Kasumi-1 (cell line): ENCODE data around the gene RHOT1.
"Not testable (repeated sequence)": the region's sequence is repeated elsewhere in the genome, so short reads cannot be mapped to it uniquely, and the experiment has no call there.

Experiments used
- DNase-seq, 2 experiments: peaks; one replicate each; lab custom pipeline; 2025; lab: John Stamatoyannopoulos, UW

Gene RHOT1

DNA sequence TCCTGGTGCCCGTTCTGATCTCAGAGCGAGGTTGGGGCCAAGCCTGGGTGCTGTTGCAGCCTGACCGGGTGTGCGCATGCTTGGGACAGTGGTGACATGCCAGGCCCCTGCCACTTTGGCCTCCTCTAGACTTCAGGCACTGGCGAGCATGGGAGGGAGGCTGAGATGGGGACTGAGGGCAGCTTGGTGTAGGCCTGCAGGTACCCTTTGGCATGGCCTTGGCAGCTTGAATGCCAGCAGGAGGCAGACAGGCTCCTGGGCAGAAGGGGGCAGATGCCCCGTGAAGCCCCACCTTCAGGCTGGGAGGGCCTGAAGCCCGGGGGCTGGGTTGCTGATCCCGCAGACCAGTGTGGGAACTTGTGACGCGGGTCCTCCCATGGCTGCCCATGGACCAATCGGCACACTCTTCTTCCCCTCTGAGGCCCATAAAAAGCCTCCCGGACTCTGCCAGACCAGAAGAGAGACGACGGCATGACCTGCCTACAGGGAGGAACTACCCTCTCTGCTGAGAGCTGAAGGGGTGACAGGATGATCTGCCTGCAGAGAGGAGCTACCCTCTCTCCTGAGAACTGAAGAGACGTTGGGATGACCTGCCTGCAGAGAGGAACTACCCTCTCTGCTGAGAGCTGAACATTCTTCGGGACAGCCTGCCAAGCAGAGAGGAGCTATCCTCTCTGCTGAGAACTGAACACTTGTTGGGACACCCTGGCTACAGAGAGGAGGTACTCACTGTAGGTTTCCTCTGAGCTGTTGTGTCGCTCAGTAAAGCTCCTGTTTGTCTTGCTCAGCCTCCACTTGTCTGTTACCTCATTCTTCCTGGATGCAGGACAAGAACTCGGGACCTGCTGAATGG, 17.5 kb downstream of the RHOT1 start:
- no peak for DNase-seq

DNA sequence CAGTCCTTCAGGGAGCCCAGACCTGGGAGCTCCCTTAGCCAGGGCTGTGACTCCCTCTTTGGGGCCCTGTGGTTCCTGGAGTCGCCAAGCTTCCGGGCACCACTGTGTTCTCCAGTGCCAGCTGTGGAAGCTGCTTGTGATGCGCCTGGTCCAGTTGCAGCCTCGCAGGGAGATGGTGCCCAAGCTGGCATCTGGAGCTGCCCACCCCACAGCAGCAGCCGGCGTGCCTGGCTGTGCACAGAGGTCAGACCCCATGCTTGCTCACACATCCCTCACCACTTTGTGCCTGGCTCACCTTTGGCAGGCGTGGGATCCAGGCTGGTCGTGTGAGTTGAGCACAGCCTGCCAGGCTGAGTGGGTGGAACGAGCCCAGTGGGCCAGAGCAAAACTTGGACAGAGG, 18.2 kb downstream of the RHOT1 start:
- no peak for DNase-seq

DNA sequence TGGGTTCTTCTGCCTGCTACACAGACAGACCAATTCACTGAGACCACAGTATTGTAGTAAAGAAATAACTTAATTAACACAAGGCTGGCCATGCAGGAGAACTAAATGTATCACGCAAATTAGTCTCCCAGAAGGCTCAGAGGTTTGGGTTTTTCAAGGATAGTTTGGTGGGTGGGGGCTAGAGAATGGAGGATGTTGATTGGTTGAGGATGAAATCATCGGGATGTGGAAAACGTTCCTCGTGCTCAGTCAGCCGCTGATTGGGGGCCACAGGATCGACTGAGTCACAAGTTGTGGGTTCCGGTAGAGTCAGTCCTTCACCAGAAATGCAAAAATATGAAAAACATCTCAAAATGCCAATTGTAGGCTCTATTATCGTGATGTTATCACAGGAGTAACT, 18.7 kb downstream of the RHOT1 start:
- no peak for DNase-seq

DNA sequence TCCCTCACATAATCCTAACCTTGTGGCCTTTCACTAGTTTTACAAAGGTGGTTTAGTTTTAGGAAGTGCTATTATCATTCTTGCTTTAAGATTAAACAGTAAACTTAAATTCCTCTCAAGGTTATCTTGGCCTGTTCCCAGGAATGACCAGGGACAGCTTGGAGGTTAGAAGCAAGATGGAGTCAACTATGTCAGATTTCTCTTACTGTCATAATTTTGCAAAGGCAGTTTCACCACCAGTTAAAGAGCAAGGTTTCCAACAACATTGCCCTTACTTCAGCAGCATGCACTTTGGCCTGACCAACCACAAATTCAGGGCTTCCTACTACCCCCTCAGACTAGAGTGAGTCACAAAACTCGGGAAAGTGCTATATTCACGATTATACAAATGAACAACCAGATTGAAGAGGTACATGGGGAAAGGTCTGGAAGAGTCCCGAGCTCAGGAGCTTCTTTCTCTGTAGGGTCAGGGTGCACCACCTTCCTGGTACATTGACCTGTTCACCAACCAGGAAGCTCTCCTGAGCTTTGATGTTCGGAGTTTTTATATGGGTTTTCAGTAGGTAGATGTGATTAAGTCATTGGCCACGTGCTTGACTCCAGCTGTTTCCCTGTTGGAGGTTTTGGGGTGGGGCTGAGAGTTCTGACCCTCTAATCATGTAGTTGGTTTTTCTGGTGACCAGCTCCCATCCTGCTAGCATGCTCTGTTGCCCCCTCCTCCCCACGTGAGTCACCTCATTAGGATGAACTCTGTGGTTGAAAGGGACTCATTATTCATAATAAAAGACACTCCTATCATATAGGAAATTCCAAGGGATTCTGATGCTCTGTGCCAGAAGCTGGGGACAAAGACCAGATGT, 19.4 kb downstream of the RHOT1 start:
- no peak for DNase-seq

DNA sequence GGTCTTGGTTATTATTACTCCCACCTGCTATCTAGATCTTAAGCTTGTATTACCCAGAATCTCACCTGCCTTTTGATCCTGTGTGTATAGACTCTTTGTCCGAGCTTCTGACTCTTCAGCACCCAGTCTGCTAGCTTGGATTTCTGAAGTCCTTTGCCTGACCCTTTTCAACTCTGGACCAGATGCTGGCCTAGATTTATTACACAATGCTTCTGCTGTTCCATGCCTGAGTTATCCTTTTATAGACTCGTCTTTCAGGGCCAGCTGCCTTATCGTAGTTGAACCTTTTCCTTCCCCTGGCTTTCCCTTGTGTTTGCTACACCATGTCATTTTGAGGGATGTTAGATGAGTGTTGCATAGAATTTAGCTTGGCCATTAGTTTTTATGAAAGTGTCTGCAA, 32.6 kb downstream of the RHOT1 start:
- no peak for DNase-seq

DNA sequence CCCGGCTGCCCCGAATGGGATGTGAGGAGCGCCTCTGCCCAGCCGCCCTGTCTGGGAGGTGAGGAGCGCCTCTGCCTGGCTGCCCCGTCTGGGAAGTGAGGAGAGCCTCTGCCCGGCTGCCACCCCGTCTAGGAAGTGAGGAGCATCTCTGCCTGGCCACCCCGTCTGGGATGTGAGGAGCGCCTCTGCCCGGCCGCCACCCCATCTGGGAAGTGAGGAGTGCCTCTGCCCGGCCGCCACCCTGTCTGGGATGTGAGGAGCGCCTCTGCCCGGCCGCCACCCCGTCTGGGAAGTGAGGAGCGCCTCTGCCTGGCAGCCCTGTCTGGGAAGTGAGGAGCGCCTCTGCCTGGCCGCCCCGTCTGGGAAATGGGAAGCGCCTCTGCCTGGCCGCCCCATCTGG, 36.4 kb downstream of the RHOT1 start:
- not testable (repeated sequence) for DNase-seq

DNA sequence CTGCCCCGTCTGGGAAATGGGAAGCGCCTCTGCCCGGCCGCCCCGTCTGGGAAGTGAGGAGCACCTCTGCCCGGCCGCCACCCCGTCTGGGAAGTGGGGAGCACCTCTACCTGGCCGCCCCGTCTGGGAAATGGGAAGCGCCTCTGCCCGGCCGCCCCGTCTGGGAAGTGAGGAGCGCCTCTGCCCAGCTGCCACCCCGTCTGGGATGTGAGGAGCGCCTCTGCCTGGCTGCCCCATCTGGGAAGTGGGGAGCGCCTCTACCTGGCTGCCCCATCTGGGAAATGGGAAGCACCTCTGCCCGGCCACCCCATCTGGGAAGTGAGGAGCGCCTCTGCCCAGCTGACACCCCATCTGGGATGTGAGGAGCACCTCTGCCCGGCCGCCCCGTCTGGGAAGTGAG, 36.8 kb downstream of the RHOT1 start:
- DNase-seq = not testable (repeated sequence)

DNA sequence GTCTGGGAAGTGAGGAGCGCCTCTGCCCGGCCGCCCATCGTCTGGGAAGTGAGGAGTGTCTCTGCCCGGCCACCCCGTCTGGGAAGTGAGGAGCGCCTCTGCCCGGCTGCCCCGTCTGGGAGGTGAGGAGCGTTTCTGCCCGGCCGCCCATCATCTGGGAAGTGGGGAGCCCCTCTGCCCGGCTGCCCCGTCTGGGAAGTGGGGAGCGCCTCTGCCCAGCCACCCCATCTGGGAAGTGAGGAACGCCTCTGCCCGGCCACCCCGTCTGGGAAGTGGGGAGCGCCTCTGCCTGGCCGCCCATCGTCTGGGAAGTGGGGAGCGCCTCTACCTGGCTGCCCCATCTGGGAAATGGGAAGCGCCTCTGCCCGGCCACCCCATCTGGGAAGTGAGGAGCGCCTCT, 37.2 kb downstream of the RHOT1 start:
- DNase-seq = not testable (repeated sequence)

DNA sequence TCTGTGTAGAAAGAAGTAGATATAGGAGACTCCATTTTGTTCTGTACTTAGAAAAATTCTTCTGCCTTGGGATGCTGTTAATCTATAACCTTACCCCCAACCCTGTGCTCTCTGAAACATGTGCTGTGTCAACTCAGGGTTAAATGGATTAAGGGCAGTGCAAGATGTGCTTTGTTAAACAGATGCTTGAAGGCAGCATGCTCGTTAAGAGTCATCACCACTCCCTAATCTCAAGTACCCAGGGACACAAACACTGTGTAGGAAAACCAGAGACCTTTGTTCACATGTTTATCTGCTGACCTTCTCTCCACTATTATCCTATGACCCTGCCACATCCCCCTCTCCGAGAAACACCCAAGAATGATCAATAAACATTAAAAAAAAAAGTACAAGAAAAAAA, 38.0 kb downstream of the RHOT1 start:
- not testable (repeated sequence) for DNase-seq

DNA sequence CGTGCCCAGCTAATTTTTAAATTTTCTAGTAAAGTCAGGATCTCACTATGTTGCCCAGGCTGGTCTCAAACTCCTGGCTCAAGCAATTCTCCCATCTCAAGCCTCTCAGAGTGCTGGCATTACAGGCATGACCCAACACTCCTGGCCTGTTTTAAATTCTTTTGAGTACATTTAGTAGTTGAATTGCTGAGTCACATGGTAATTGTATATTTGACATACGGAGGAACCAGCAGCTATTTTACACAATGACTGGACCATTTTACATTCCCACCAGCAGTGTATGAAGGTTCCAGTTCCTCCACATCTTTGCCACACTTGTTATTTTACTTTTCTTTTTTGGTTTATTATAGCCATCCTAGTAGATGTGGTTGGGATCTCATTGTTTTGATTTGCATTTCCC, 43.6 kb downstream of the RHOT1 start:
- DNase-seq = no peak

DNA sequence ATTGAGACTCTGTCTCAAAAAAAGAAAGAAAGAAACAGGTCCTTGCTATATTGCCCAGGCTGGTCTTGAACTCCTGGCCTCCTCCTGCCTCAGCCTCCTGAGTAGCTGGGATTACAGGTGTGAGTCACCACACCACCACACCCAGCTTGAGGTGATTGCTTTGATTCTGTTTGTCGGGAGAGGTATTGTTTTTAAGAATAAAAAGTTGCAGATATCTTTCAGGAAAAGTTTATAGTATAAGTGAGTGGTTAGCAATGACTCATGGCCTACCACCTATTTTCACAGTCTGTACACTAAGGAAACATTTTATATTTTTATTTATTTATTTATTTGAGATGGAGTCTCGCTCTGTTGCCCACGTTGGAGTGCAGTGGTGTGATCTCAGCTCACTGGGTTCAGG, 45.0 kb downstream of the RHOT1 start:
- no peak for DNase-seq

DNA sequence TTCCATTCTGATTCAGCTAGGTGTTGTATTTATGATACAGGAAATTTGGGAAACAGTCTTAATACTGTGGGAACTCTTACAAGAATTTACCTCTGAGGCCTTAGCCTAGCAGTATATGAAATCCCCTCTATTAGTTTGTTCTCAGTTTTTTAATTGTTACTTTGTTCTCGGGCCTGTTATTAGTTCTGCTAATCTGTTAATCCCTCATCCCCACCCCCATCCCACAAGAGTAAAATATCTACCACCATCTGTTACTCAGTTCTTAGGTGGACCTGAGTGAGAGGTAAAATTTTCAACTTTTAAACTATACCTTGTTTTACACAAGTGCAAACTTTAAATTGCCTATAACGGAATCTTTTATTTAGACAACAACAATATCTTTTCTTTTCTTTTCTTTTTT, 47.0 kb downstream of the RHOT1 start:
- no peak for DNase-seq

DNA sequence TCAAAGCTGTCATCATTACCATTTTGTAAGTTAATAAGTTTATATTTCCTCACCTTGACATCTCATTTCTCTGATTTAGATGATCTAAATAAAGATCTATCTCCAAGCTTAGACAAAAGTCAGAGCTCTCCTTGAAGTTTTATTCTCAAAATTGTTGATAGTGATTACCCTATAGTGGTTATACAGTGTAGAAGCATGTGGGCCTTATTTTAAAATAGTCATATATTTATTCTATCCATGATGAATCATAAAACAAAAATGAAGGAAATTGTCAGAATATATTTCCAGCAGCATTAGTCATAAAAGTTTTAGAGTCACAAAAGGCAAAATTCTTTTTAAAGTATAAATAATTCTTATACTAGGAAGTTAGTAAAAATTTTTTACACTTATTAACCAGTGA, 49.0 kb downstream of the RHOT1 start:
- DNase-seq = no peak

DNA sequence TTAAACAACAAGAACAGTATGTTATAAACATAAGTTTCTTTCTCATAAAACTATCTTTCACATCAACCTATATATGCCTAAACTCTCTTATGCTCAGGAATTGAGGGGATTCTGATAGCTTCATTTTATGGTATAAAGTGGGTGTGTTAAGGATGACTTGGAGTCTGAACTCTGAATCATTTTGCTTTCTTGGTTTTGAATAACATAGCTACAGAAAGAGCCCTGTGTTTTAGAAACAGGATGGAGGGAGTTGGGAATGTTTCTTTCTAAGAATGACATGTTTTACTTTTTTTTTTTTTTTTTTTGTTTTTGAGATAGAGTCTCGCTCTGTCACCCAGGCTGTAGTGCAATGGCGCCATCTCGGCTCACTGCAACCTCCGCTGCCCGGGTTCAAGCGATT, 50.1 kb downstream of the RHOT1 start:
- no peak for DNase-seq

DNA sequence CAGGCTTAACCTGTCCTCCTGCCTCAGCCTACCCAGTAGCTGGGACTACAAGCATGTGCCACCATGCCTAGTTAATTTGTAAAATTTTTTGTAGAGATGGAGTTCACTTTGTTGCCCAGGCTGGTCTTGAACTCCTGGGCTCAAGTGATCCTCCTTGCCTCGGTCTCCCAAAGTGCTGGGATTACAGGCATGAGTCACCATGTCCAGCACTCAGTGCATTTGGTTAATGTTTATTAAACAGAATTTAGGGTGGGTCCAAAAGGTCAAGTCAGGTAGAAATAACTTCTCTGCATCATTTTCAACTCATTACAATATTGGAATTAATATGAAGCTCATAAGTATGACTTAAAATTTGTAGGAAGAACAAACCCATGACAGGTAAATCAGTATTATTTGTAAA, 55.7 kb downstream of the RHOT1 start:
- no peak for DNase-seq

DNA sequence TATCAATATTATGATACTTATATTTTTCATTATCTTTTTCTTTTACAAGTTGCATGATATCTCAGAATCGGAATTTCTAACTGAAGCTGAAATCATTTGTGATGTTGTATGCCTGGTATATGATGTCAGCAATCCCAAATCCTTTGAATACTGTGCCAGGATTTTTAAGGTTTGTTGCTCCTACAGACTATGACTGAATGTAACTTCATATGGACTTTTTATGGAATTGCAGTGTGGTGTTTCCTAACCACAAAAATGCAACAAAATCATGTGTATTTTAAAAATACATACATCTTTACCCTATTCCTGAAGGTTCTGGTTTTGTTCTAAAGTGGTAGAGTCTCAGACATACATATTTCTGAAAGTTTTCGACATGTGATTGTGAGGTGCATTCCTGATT, 64.6 kb downstream of the RHOT1 start:
- DNase-seq = no peak

DNA sequence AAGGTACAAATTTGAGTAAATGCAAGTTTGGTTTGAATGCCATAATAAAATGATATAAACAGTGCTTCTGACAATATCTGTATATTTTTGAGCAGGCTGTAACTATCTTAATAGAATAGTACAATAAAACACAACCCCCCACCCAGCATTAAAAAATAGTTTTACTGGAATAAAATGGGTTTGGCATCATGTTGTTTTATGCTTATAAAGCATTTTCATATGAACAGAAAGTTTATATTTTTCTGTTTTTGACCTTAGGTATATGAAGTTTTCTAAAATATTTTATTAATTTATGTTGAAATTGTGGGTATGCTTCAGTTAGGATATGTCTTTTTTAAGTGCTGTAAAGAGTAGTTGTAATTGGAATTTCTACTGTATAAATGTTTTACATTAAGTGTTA, 66.1 kb downstream of the RHOT1 start:
- no peak for DNase-seq

DNA sequence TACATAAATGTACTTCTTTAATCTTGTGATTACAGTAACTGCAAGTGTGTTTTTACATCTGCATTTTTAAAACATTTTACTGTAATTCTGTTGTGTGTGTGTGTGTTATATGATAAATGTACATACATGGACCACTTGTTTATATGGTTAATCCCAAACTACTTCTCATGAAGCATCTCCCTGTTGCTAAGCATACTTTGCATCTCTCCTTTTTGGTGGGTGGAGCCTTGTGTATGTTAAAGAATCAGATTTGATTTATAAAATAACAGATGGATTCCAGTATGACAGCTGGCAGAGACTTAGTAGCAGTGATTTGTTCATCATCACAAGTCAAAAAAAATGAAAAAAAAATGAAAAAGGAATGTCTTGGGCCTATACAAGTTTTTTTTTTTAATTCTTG, 67.3 kb downstream of the RHOT1 start:
- no peak for DNase-seq

DNA sequence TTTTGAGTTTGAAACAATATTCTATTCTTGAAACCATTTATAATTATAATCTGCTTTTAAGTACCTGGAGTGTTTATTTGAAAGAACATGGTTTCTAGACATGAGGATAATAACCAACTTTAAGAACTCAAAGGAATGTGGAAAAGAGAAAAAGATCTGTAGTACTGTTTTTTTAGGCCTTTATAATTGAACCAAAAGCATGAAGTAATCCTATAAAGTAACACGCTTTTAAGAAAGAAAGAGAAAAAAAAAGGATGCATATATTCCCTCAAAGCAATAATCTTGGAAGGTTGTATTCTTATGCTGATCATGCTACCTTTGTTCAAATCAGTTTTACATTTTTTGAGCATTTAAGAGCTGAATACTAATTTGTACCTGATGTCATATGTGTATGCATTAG, 69.4 kb downstream of the RHOT1 start:
- DNase-seq = no peak

DNA sequence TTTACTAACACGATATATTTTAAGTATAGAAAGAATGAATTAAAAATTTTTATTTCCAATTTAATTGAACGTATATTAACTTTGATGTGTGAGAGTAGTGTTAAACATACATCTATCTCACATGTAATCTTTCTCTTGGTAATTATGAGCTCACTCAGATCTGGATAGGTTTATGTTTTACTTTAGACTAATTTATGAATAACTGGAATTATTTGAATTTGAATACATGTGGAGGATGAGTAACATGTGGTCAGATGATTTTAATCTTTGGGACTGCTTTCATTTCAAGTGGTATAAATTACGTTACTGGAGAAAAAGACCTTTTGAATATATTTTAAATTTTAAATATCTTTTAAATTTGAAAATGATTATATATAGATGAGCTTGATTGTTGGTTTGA, 73.4 kb downstream of the RHOT1 start:
- DNase-seq = no peak

DNA sequence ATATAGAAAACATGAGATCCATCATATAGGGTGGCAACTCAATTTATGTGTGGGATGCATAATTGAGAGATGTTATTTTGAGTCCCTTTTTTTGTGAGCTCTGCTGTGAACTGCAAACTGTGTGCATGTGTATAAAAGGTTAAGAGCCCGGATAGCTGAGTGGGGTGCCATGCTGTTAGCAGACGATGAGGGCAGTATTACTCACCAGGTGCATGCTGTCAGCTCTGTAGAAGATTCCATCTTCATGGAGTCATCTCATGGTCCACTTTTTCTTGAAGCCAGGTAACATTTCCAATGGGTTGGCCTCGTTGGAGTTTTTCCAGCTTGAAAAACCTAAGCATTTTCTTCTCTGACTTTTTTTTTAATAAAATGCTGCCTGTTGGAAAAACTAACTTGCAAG, 80.3 kb downstream of the RHOT1 start:
- no peak for DNase-seq

DNA sequence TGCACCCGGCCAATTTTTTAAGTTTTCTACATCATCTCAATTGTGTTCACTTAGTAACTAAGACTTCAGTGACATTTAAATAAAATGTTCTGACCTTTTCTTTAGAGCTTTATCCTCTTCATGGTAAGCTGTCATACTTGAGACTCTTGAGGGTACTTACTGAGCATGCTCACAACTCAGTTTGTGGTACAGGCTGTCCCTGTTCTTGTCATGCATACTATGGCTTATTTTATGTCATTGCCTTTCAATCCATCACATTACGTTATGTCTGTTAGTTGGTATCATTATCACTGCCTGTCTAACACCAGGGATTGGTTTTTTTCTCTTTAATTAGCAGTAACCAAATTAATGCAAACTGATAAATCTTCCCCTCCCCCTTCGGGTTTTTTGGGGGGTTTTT, 81.4 kb downstream of the RHOT1 start:
- DNase-seq = no peak

DNA sequence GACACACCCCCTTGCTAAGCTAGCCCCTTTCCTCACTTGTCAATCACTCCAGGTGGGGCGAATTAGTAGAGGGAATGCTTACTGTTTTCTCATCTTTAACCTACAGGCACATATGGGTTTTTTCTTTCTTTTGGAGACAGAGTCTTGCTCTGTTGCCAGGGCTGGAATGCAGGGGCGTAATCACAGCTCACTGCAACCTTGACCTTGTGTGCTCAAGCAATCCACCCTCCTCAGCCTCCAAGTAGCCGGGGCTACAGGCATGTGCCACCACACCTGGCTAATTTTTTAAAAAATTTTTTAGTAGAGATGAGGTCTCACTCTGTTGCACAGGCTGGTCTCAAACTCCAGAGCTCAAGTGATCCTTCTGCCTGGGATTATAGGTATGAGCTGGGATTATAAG, 84.6 kb downstream of the RHOT1 start:
- DNase-seq = no peak
